ENCODE results near the gene ADM2. TPM values are rescaled to one million over a fixed set of nuclear protein-coding genes. Genes with fewer than 3 reads are reported as not detected.

The ADM2 gene
- total and polyA plus RNA-seq, 2 of the 13 experiments (the other 11 are each of a cell fraction or from before 2014, with no cell fraction given) = 1.2 to 3.0 TPM

DNA sequence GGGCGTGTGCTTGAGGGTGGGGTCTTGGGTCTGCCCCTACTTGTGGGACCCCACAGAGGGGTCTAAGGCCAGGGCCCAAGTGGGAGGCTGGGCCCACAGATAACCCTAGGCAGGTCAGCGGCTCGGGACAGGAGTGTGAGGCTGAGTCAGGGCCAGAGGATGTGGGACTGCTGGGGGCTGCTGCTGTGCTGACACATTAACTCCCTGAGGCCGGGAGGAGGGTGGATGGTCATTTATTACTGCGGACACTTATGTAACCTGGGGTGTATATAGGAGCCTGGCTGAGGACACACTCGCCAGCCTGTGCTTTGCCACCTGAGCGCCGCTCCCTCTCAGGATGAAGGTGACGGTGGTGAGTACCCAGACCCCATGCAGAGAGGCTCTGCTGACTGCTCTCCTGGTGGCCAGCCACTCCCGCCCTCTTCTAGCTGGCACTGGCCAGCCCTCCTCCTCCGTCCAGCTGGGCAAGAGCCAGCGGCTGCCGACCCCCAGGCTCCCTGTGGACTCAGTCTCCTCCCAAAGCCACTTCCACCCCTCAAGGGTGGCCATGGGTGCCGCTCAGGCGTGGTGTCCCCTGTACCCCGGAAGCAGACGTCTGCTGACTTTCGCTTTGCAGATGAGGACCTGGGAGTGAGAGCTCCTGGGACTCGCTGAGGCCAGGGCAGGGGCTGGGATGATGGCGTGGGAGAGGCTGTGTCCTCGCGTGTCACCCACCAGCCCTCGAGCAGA, 5.4 kb downstream of the ADM2 start, which contains the start of gene MIOX (continued):
- TF ChIP-seq SOX6 (IDR thresholded peaks at IDR 0.05) (no peak), SOX6 (CRISPR knock-in tag; IDR thresholded peaks at IDR 0.05) (no peak; the same call in 1 of the 2 replicates), DMAP1 (CRISPR knock-in tag; IDR thresholded peaks at IDR 0.05) (peak; percentile 39; the same call in 1 of the 2 replicates), ZSCAN5A (CRISPR knock-in tag; IDR thresholded peaks at IDR 0.05; ENCODE audit: borderline replicate concordance) (no peak), IRF9 (CRISPR knock-in tag; IDR thresholded peaks at IDR 0.05; ENCODE audit: borderline replicate concordance) (no peak), THAP9 (CRISPR knock-in tag; IDR thresholded peaks at IDR 0.05; ENCODE audit: borderline replicate concordance) (no peak), KAT8 (CRISPR knock-in tag; IDR thresholded peaks at IDR 0.05) (no peak), RBM39 (IDR thresholded peaks at IDR 0.05; ENCODE audit: low read depth, low read length, poor library complexity, severe bottlenecking) (no peak), ZFP36L1 (CRISPR knock-in tag; IDR thresholded peaks at IDR 0.05) (no peak), KLF9 (CRISPR knock-in tag; IDR thresholded peaks at IDR 0.05; ENCODE audit: low read depth) (no peak), PHF8 (CRISPR knock-in tag; IDR thresholded peaks at IDR 0.05) (peak; percentile 55; the same call in 1 of the 2 replicates), ZBTB38 (CRISPR knock-in tag; IDR thresholded peaks at IDR 0.05) (peak; percentile 16; the same call in 1 of the 2 replicates), CENPT (CRISPR knock-in tag; IDR thresholded peaks at IDR 0.05; ENCODE audit: low read depth) (no peak), HDAC6 (IDR thresholded peaks at IDR 0.05; ENCODE audit: low read depth, low read length) (no peak), ARNT (IDR thresholded peaks at IDR 0.05) (no peak), SUZ12 (IDR thresholded peaks at IDR 0.05; ENCODE audit: low read depth, low read length) (no peak), EED (CRISPR knock-in tag; IDR thresholded peaks at IDR 0.05) (0 out of 2 replicates have a peak, but pooled peaks have one; percentile 35), RARG (CRISPR knock-in tag; IDR thresholded peaks at IDR 0.05; ENCODE audit: low read depth) (no peak), HINFP (CRISPR knock-in tag; IDR thresholded peaks at IDR 0.05; ENCODE audit: low read depth) (no peak), TMF1 (CRISPR knock-in tag; IDR thresholded peaks at IDR 0.05; ENCODE audit: low read depth) (no peak), PLRG1 (conservative IDR thresholded peaks at IDR 0.05) (no peak), SMAD1 (CRISPR knock-in tag; IDR thresholded peaks at IDR 0.05; ENCODE audit: borderline replicate concordance, low read depth) (no peak)
- TF ChIP-seq, protein P1, sequence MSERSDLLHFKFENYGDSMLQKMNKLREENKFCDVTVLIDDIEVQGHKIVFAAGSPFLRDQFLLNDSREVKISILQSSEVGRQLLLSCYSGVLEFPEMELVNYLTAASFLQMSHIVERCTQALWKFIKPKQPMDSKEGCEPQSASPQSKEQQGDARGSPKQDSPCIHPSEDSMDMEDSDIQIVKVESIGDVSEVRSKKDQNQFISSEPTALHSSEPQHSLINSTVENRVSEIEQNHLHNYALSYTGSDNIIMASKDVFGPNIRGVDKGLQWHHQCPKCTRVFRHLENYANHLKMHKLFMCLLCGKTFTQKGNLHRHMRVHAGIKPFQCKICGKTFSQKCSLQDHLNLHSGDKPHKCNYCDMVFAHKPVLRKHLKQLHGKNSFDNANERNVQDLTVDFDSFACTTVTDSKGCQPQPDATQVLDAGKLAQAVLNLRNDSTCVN (CRISPR knock-in tag; IDR thresholded peaks at IDR 0.05; ENCODE audit: borderline replicate concordance) = peak; percentile 0; the same call in 1 of the 2 replicates

Data from HepG2 (cell line).